DMS 273 (cell line): ENCODE measurements around the gene CD163.
A peak's percentile ranks its signal among the peaks of the same experiment; 100 is the strongest.
"Not testable (repeated sequence)": the region's sequence is repeated elsewhere in the genome, so short reads cannot be mapped to it uniquely, and the experiment has no call there.

Experiments
- DNase-seq: peaks from one replicate; lab custom pipeline; 2025; ENCODE audit not compliant: unreplicated experiment; lab: John Stamatoyannopoulos, UW

Gene CD163

DNA sequence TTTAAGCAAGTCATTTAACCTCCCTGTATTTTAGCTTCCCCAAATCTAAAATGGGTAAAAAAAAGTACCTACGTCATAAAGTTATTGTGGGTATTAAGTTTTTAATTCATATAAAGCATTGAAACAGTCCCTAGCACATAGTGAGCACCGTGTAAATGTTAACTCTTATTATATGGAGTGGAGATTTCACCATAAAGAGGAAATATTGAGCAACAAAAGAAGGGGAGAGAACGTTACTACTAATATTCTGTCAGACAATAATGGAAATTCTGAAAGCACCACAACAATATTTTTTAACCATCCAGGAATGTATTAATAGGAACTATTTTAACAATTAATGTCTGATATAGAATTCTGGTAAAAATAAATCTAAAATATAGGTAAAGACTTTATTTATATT lies 51.8 kb downstream of the CD163 start:
- DNase-seq: no peak

DNA sequence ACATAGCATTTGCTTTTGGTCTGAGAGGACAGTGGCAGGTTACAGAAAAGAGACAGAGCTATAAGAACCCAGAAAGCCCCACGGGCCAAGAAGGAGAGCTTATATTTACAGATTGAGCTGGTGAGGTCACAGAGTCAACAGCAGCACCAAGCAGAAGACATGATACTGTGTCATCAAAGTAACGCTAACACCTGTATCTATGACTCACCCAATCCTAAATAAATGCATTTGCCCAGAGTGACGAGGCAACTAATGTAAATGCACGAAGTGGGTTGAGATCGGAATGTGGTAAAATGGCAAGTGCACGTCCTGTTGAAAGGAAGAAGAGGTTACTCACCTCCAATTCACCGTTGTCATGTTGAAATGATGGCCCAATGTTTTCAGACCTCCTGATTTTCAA lies 52.9 kb downstream of the CD163 start:
- no peak for DNase-seq

DNA sequence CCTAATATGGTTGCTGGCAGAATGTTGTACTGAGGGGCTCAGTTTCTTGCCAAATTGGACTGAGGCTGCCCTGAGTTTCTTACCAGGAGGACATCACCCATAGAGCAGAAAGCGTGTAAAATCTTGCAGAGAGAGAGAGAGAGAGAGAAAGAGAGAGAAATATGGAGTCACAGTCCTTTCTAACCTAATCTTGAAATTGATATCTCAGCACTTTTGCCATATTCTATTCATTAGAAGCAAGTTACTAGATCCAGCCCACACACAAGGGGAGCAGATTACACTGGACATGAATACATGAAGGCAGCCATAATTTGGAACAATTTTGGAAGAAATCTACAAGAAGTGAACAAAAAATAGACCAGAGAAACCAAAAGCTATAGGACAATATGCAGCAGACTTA lies 55.5 kb downstream of the CD163 start:
- DNase-seq: no peak

DNA sequence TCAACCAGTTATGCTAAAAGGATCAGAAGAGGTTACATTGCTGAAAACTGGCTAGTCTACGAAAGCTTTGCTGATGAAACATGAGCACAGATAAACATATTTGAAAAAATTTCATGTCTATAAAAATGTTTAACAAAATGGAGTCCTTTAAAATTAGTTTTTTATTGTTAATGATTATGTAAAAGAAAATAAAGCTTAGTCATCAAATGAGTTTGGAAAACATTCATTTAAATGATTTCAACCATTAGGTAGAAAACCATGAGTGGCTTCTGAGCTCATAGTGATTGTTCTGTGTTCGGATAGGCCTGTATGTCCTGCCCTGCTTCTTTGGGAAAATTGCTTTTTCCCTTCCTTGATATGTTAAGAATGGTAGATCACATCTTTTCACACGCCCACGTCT lies 59.0 kb downstream of the CD163 start:
- no peak for DNase-seq

DNA sequence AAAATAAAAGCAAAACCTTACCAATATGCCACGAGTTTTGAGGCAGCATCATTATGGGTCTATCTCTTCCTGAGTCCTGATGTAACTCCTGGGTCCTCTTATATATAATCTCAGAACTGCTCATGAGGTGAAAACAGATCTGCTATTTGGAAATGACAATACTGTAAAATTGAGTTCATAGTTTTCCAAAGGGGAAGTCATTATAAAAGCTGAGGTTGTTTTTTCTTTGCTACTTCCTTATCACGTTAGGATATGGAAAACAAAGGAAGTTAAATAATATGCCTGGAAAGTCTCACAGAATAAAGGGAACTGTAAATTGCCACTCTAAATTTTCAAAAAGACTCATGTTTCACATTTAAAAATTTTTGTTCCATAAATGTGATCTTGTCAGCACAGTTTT lies 59.5 kb downstream of the CD163 start, which contains the start of gene CD163L1:
Gene CD163L1, minus strand, starts transcription at position 78 of the 400 bp plus-strand sequence. Its CDS starts 26 bp downstream, at position 52.
- no peak for DNase-seq

DNA sequence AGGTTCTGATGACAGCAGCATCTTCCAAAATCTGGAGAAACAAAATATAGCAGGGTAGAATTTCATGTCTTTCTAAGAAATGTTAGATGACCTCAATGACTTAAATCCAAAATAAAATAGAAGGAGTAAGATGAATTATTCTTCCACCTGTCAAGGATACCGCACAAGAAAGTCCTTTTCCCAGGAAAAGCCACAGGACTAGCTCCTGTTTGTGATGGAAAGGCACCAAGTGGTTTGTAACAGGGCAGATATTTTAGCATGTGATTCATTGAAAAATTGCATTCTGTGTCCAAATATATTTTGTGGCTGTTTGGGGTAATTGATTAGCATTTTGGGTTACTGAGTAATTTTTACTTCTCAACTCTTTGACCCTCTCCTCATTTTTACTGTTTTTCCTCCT lies 62.4 kb downstream of the CD163 start:
- DNase-seq: no peak

DNA sequence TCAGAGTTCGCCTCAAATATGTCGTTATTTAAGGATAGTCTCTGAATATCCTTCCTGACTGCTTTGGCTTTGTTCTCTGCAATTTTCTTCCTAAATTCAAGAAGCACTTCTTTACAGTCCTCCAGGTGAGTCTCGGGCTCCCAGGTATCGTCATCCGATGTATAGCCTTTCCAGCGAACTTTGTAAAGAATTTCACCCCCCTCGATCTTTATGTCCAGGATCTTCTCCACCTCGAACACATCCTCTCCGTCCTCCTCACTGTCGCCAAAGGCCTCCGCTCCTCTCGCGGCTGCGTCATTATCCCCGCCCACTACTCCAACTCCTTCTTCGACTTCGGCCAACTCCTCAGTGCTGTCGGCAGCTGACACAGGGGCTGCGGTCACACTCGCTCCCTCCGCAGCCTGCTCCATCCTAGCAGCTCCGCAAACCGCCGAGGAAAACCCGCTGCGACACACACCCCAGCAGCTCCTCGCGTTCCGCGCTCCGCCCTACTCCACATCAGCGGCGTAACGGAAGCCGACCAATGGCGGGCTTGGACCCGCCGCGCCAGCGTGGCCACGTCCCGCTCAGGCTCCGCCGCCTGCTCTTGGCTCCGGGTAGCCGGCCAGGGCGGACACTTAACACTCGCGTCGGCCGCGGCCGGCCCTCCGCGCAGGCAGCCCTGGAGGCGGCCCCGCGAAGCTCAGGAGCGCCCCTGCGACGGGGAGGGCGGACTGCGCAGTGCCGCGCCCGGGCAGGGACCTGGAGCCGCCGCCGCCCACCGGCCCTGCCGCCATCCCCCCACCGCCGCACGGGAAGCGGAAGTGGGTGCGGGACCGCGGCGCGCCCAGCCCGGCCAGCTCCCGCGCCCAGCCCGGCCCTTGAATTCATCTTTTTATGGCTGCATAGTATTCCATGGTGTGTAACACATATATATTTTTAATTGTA lies 63.7 kb downstream of the CD163 start:
- peak; percentile 44 for DNase-seq

DNA sequence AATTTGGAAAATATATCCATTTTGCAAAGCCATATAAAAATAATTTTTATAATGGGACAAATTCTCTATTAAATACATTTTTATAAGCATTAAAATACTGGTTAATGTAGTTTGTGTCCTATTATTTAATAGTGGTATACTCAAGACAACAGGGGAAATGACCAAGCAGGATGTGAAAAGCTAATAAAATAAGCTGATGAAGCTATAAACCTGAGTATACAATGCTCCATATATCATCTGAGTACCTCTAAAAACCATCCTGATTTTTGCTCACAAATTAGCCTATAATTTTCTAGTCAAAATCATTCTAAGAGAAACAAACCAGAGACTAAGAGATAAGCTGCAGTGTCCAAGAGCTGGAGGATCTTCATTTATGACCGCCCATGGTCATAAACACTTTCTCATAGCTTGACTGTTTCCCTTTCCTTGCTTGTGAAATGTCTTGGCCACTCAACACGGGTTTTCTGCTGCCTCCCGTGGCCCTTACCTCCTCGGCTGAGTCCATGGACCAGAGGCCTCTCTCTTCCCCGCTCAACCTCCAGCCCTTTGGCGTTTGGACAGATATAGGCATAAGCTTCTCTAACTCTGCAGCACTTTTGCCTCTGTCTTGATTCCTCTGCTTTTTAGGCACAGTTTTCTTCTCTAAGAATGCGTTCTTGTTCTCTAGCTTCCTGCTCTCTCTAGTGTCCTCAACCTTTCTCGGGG lies 65.1 kb downstream of the CD163 start:
- DNase-seq: peak; percentile 1

DNA sequence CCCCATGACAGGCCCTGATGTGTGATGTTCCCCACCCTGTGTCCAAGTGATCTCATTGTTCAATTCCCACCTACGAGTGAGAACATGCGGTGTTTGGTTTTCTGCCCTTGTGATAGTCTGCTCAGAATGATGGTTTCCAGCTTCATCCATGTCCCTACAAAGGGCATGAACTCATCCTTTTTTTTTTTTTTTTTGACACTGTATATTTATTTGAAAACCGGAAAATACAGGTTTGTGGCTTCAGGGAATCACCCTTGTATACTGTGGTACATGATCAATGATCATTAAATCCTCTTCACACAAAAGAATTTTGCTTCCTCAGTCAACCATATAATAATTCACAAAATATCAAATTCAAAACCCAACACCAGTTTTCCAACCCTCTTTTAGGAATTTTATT lies 66.1 kb downstream of the CD163 start:
- DNase-seq: not testable (repeated sequence)

DNA sequence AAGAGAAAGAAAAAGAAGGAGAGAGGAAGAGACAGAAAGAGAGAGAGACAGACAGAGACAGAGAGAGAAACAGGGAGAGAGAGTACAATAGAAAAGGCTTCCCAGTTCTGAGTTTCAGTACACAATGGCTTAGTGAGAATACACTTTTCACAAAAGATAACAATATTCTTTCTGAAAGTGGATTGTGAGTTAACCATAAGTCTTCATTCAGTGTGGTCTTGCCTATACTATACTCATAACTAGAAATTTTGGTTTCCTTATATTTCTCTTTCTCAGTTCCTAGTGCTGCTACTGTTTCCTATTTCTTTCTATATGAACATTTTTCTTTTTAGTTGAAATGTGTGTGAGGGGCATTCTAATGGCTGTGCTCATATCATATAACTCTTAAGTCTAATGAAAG lies 68.9 kb downstream of the CD163 start:
- no peak for DNase-seq

DNA sequence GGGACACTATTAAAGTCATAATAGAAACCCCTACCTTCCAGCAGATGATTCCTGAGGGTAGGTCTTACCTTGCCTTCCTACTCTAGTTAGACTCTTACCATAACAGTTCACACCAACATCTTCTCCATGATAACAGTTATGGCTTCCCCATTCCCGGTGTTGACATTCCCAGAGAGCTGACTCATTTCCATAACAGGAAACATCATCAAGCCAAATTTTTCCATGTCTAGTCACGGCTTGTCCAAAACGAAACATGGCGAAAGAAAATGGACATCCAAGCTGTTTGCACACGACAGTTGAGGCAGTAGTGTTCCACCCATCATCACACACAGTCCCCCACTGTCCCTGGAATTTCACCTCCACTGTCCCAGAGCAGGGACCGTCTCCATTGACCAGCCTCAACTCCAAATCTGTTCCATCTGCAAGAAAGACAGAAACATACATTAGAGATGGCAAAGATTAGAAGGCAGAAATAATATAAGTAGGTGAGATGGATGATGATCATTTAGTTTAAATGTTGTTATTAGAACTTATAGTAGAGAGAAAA lies 70.2 kb downstream of the CD163 start:
- DNase-seq: no peak

DNA sequence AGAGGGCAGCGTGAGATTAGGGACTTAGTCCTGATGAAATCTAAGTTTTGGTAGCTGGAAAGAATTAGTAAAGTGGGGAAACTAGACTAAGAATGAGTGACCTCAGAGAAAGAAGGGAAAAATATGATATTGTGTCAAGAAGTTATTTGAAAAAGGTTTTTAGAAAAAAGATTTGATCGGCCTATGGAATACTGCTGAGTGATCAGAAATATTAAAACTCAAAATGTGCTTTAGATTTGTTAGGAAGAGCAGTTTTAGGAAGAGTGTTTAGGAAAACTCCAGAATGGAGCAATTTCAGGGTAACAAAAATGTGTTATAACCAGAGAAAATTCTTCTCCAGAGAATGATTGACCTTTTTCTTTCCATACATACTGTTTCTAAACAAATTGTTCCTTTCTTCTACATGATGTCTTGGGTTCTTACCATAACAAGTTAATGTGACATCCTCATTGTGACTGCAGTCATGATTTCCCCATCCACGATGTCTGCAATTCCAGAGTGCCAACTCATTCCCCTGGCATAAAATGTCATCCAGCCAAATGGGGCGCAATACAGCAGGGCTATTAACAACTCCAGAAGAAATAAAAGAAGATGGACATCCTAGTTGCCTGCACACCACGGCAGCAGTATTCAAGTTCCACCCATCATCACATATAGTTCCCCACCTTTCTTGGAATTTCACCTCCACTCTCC lies 71.4 kb downstream of the CD163 start:
- no peak for DNase-seq
